Mesendoderm (in vitro differentiated cells): ENCODE results near the gene PPARGC1A.

Experiments
- DNase-seq: peaks from one replicate; pipeline ENCODE4 v3.0.0; 2013
- H2AK5ac ChIP-seq: 2 replicates; pipeline ENCODE4 v1.6.1; 2013; ENCODE audit warnings: low read length, inconsistent platforms
- H2BK120ac ChIP-seq: 2 replicates; pipeline ENCODE4 v1.6.1; 2013; ENCODE audit warnings: low read depth, mild to moderate bottlenecking, low read length, moderate library complexity, mixed read lengths
- H2BK15ac ChIP-seq: replicated peaks from 2 replicates; pipeline ENCODE4 v1.6.1; 2013; ENCODE audit warnings: low read depth, mild to moderate bottlenecking, moderate library complexity
- H2BK5ac ChIP-seq: 2 replicates; pipeline ENCODE4 v1.6.1; 2013; ENCODE audit warnings: low read length, inconsistent platforms
- H3K18ac ChIP-seq: 2 replicates; pipeline ENCODE4 v1.6.1; 2013; ENCODE audit warnings: mild to moderate bottlenecking, low read length, mixed read lengths
- H3K23ac ChIP-seq: one replicate; pipeline ENCODE4 v1.6.1; 2013; ENCODE audit warnings: low read length
- H3K27ac ChIP-seq: 2 replicates; pipeline ENCODE4 v1.5.1; 2013; ENCODE audit warnings: low read depth, mild to moderate bottlenecking, inconsistent platforms, low read length, moderate library complexity
- H3K27me3 ChIP-seq: 2 replicates; pipeline ENCODE4 v1.6.1; 2013; ENCODE audit warnings: low read length, control low read depth, mild to moderate bottlenecking, inconsistent platforms; ENCODE audit not compliant: insufficient read depth, poor library complexity
- H3K36me3 ChIP-seq: 2 replicates; pipeline ENCODE4 v1.6.1; 2013; ENCODE audit warnings: low read length, inconsistent platforms; ENCODE audit not compliant: control insufficient read depth, insufficient read depth
- H3K4ac ChIP-seq: one replicate; pipeline ENCODE4 v1.6.1; 2013; ENCODE audit warnings: low read depth, mild to moderate bottlenecking, low read length, moderate library complexity
- H3K4me1 ChIP-seq: 2 replicates; pipeline ENCODE4 v1.6.1; 2013; ENCODE audit warnings: low read depth, low read length, inconsistent platforms; ENCODE audit not compliant: control insufficient read depth
- H3K4me2 ChIP-seq: 2 replicates; pipeline ENCODE4 v1.6.1; 2013; ENCODE audit warnings: low read length
- H3K4me3 ChIP-seq: 2 replicates; pipeline ENCODE4 v1.5.1; 2013; ENCODE audit warnings: mild to moderate bottlenecking, low read length
- H3K56ac ChIP-seq: one replicate; pipeline ENCODE4 v1.6.1; 2013; ENCODE audit warnings: low read length
- H3K79me1 ChIP-seq: 2 replicates; pipeline ENCODE4 v1.6.1; 2013; ENCODE audit warnings: low read length, inconsistent platforms
- H3K79me2 ChIP-seq: 2 replicates; pipeline ENCODE4 v1.6.1; 2013; ENCODE audit warnings: mild to moderate bottlenecking, low read length; ENCODE audit not compliant: control insufficient read depth, insufficient read depth
- H3K9ac ChIP-seq: 2 replicates; pipeline ENCODE4 v1.6.1; 2013; ENCODE audit warnings: low read length, inconsistent platforms
- H4K5ac ChIP-seq: one replicate; pipeline ENCODE4 v1.6.1; 2013; ENCODE audit warnings: low read length
- H4K8ac ChIP-seq: one replicate; pipeline ENCODE4 v1.6.1; 2013; ENCODE audit warnings: low read depth, mild to moderate bottlenecking, control low read depth, low read length, moderate library complexity
- WGBS: extraction: QIAGEN DNeasy Blood & Tissue Kit; methylation state at CpG from one replicate; pipeline ENCODE4 v1.1.7; 2013; ENCODE audit warnings: low lambda C conversion rate, missing lambda C conversion rate; ENCODE audit not compliant: insufficient coverage; ENCODE audit errors: extremely low coverage; 5-methylcytosine and 5-hydroxymethylcytosine counted together

PPARGC1A gene

DNA sequence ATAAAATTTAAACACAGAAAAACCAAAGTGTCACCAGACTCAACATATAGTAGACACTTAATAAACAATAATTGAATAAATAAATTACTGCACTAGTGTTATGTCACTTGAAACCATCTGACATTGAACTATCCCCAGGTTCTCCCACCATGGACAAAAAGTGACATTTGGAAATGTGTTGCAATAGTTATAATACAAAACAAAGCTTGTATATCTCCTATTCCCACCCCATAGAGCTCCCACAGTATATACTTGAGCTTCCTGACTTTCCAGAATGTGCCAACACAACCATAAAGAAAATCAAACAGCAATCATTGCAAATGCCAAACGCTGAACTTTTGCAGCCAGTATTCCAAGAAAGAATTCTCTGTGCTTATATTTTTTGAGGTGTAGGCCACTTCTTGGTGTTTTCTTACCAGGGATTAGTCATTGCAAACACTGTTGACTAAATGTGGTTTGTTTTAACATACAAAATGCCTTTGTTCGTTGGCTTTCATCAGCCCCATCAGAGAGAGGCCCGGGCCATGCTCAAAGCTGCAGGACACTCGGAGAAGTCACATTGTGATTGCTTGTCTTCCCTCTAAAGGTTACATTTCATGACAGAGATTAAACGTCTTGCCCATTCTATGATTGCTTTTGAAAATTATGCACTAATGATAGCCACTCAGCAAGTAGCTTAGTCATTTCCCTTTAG is 33.8 kb downstream of the PPARGC1A start:
- Histone ChIP-seq H3K79me1 (no peaks in the 10 kb centered on the region), H3K4me3 (no peak overlapping the region), H3K18ac (no peak overlapping the region), H3K36me3 (no peaks in the 10 kb centered on the region), H3K9ac (no peak overlapping the region), H4K8ac (no peak overlapping the region), H2BK15ac (no peak overlapping the region), H3K4me1 (no peaks in the 10 kb centered on the region), H3K23ac (no peak overlapping the region), H3K4ac (no peak overlapping the region), H3K56ac (no peak overlapping the region), H3K79me2 (no peaks in the 10 kb centered on the region), H3K27ac (no peak overlapping the region), H2BK120ac (no peak overlapping the region), H2BK5ac (no peak overlapping the region), H3K27me3 (no peaks in the 10 kb centered on the region), H3K4me2 (no peak overlapping the region), H2AK5ac (no peak overlapping the region), H4K5ac (no peak overlapping the region)
- no peak for DNase-seq
- WGBS = no CpG with 5 or more reads among the region's 5 CpGs

DNA sequence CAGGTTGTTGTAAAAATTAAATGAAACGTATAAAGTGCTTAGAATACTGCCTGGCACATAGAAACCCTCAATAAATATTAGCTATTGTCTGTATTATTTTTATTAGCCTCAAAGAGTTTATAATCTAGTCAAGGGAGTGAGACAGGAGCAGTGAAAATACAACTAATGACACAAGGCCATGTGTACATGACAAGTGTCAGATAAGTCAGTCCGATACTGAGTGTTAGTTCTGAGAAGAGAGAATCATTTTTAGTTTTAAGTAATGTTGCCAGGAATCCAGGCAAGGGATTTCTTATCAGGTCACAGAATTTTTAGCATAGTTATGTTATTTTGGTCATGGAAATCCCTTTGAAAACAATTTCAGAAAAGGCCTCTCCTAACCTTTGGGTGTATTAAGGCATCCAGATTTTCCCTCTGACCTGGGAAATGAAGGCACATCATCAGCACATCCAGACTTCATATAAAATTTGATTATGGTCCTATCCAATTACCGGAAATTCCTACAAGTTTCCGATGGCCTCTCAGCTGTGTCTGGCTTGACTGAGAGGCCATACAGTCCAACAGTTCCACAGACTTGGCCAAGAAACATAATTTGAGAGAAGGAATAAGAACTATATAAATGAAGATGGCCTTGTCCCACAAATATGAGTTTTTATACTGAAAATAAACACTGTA is 35.7 kb downstream of the PPARGC1A start:
- no peak overlapping the region for H3K4me3 ChIP-seq
- no peak overlapping the region for H3K4me2 ChIP-seq
- H2BK15ac ChIP-seq = no peak overlapping the region
- H4K8ac ChIP-seq = no peak overlapping the region
- WGBS = no CpG with 5 or more reads among the region's 4 CpGs
- no peaks in the 10 kb centered on the region for H3K27me3 ChIP-seq
- H3K4me1 ChIP-seq = no peaks in the 10 kb centered on the region
- no peak overlapping the region for H2BK5ac ChIP-seq
- no peak overlapping the region for H4K5ac ChIP-seq
- no peak overlapping the region for H3K23ac ChIP-seq
- no peak for DNase-seq
- no peak overlapping the region for H2BK120ac ChIP-seq
- no peaks in the 10 kb centered on the region for H3K36me3 ChIP-seq
- H3K27ac ChIP-seq = no peak overlapping the region
- H3K79me1 ChIP-seq = no peaks in the 10 kb centered on the region
- H3K79me2 ChIP-seq = no peaks in the 10 kb centered on the region
- H3K56ac ChIP-seq = no peak overlapping the region
- H3K4ac ChIP-seq = no peak overlapping the region
- H3K18ac ChIP-seq = no peak overlapping the region
- H2AK5ac ChIP-seq = no peak overlapping the region
- no peak overlapping the region for H3K9ac ChIP-seq

DNA sequence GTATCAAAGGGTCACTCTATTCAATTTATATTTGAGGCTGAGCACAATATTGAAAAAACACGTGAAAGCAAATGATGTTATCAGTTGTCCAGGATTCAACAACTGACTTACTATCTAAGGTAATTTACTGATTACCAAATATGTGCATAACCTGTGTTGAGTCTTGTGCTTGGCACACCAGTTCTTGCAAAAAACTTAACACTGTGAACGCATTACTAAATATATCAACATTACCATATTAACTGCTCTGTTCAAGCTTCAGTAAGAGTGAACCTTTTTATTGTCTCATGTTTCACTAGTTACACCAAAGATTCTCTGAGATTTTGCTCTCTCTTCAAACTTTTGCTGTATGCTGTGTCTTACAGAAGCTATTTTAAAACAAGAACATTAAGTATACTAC is 38.4 kb downstream of the PPARGC1A start:
- no peak for DNase-seq
- Histone ChIP-seq H4K8ac (no peak overlapping the region), H3K36me3 (no peaks in the 10 kb centered on the region), H3K4me1 (no peaks in the 10 kb centered on the region), H4K5ac (no peak overlapping the region), H3K4me2 (no peak overlapping the region), H3K79me1 (no peaks in the 10 kb centered on the region), H2AK5ac (no peak overlapping the region), H3K9ac (no peak overlapping the region), H3K4me3 (no peak overlapping the region), H3K79me2 (no peaks in the 10 kb centered on the region), H3K56ac (no peak overlapping the region), H2BK5ac (no peak overlapping the region), H3K27ac (no peak overlapping the region), H3K18ac (no peak overlapping the region), H2BK15ac (no peak overlapping the region), H3K23ac (no peak overlapping the region), H2BK120ac (no peak overlapping the region), H3K27me3 (no peaks in the 10 kb centered on the region), H3K4ac (no peak overlapping the region)
- no CpG with 5 or more reads among the region's 2 CpGs for WGBS

DNA sequence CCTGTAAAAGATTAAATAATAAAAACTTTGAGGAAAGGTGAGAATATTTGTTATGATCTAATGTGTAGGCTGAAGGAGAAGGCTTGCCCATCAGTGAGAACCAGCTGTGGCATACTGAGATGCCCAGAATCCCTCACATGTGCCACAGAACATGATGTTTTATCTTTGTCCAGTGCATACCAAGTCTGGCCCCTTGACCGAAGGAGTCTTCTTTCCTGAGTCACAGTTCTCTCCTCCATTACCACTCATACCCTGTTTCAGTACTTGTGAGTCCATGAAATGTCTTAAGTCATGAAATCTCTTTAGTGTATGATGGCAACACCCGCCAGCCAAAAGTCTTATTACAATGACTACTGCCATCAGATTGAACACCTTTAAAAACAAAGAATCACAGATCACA is 42.7 kb downstream of the PPARGC1A start:
- no peaks in the 10 kb centered on the region for H3K4me1 ChIP-seq
- WGBS = no CpG with 5 or more reads among the region's 2 CpGs
- no peaks in the 10 kb centered on the region for H3K79me2 ChIP-seq
- no peak overlapping the region for H2BK15ac ChIP-seq
- no peak overlapping the region for H3K9ac ChIP-seq
- H2AK5ac ChIP-seq = no peak overlapping the region
- no peak overlapping the region for H2BK120ac ChIP-seq
- no peak overlapping the region for H3K4me2 ChIP-seq
- H2BK5ac ChIP-seq = no peak overlapping the region
- H3K56ac ChIP-seq = no peak overlapping the region
- H3K79me1 ChIP-seq = no peaks in the 10 kb centered on the region
- DNase-seq = no peak
- no peak overlapping the region for H3K18ac ChIP-seq
- no peak overlapping the region for H3K23ac ChIP-seq
- no peak overlapping the region for H3K27ac ChIP-seq
- H3K36me3 ChIP-seq = no peaks in the 10 kb centered on the region
- H4K8ac ChIP-seq = no peak overlapping the region
- H3K27me3 ChIP-seq = no peaks in the 10 kb centered on the region
- H3K4me3 ChIP-seq = no peak overlapping the region
- H3K4ac ChIP-seq = no peak overlapping the region
- H4K5ac ChIP-seq = no peak overlapping the region

DNA sequence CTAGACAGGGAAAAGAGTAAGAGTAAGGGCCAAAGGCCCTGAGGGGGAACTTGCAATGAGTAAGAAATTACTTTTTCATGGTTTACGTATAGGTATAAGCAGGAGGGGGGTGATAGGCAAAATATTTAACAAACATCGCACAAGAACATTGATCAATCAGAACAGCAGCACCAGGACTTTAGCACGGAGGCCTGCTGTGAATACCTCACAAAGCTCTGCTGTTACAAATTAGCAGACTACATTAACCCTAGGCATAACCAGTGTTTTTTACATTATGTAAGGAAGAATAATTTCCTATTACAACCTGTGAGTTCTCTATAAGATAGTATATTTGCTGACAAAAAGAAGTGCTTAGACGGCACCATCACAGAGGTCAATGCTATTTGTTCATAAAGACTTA is 44.9 kb downstream of the PPARGC1A start:
- no peak overlapping the region for H3K9ac ChIP-seq
- no CpG with 5 or more reads among the region's 4 CpGs for WGBS
- H3K27ac ChIP-seq = no peak overlapping the region
- H3K23ac ChIP-seq = no peak overlapping the region
- no peaks in the 10 kb centered on the region for H3K27me3 ChIP-seq
- no peak overlapping the region for H3K56ac ChIP-seq
- H3K18ac ChIP-seq = no peak overlapping the region
- H3K79me1 ChIP-seq = no peaks in the 10 kb centered on the region
- no peaks in the 10 kb centered on the region for H3K79me2 ChIP-seq
- no peak overlapping the region for H3K4ac ChIP-seq
- H3K4me1 ChIP-seq = no peaks in the 10 kb centered on the region
- no peak overlapping the region for H3K4me3 ChIP-seq
- no peak overlapping the region for H3K4me2 ChIP-seq
- no peak for DNase-seq
- H2BK120ac ChIP-seq = no peak overlapping the region
- H2AK5ac ChIP-seq = no peak overlapping the region
- no peaks in the 10 kb centered on the region for H3K36me3 ChIP-seq
- no peak overlapping the region for H4K8ac ChIP-seq
- H2BK15ac ChIP-seq = no peak overlapping the region
- H4K5ac ChIP-seq = no peak overlapping the region
- no peak overlapping the region for H2BK5ac ChIP-seq

DNA sequence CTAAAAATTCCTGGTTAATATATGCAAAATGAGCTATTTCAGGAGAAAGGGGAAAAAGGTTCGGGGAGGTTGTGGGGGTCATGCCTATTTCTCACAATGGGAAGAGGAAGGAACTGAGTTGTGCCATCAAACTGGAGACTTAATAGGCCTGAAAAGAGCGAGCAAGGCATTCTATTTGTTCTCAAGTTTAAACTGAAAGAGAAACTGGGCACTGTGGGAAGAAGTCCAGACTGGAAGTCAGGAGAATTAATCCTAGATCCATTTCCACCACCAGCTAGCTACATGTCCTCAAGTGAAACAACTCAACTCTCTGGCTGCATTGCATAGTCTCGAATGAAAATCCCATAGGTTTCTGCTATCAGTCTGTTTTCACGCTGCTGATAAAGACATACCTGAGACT is 50.6 kb downstream of the PPARGC1A start:
- no CpG with 5 or more reads among the region's 4 CpGs for WGBS

More for the DNA sequence above, 50.6 kb downstream of the PPARGC1A start:
- H4K8ac ChIP-seq = no peak overlapping the region
- H3K18ac ChIP-seq = no peak overlapping the region
- H4K5ac ChIP-seq = no peak overlapping the region
- H2AK5ac ChIP-seq = no peak overlapping the region
- no peaks in the 10 kb centered on the region for H3K79me1 ChIP-seq
- no peak overlapping the region for H3K56ac ChIP-seq
- H3K27ac ChIP-seq = no peak overlapping the region
- no peak overlapping the region for H2BK5ac ChIP-seq
- H2BK15ac ChIP-seq = no peak overlapping the region
- H3K4me3 ChIP-seq = no peak overlapping the region
- H3K23ac ChIP-seq = no peak overlapping the region
- H3K9ac ChIP-seq = no peak overlapping the region
- no peak overlapping the region for H2BK120ac ChIP-seq
- H3K27me3 ChIP-seq = no peaks in the 10 kb centered on the region
- no peak overlapping the region for H3K4ac ChIP-seq
- no peaks in the 10 kb centered on the region for H3K36me3 ChIP-seq
- no peak for DNase-seq
- H3K4me2 ChIP-seq = no peak overlapping the region
- no peaks in the 10 kb centered on the region for H3K79me2 ChIP-seq
- H3K4me1 ChIP-seq = no peaks in the 10 kb centered on the region
